Measurements from ENCODE around the gene IL1RL2. TPM values are rescaled to one million over a fixed set of nuclear protein-coding genes. Genes with fewer than 3 reads are reported as not detected.

Gene IL1RL2
- total RNA-seq, 1 experiment from 2014 or later, result not detected

- BruUV-seq (replicated peaks), result no TSS peak
- TF ChIP-seq POLR2AphosphoS5 (IDR thresholded peaks at IDR 0.05; ENCODE audit: low read depth, low read length), result no peak
- TF ChIP-seq, protein P1, sequence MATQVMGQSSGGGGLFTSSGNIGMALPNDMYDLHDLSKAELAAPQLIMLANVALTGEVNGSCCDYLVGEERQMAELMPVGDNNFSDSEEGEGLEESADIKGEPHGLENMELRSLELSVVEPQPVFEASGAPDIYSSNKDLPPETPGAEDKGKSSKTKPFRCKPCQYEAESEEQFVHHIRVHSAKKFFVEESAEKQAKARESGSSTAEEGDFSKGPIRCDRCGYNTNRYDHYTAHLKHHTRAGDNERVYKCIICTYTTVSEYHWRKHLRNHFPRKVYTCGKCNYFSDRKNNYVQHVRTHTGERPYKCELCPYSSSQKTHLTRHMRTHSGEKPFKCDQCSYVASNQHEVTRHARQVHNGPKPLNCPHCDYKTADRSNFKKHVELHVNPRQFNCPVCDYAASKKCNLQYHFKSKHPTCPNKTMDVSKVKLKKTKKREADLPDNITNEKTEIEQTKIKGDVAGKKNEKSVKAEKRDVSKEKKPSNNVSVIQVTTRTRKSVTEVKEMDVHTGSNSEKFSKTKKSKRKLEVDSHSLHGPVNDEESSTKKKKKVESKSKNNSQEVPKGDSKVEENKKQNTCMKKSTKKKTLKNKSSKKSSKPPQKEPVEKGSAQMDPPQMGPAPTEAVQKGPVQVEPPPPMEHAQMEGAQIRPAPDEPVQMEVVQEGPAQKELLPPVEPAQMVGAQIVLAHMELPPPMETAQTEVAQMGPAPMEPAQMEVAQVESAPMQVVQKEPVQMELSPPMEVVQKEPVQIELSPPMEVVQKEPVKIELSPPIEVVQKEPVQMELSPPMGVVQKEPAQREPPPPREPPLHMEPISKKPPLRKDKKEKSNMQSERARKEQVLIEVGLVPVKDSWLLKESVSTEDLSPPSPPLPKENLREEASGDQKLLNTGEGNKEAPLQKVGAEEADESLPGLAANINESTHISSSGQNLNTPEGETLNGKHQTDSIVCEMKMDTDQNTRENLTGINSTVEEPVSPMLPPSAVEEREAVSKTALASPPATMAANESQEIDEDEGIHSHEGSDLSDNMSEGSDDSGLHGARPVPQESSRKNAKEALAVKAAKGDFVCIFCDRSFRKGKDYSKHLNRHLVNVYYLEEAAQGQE (IDR thresholded peaks at IDR 0.05; ENCODE audit: insufficient read depth in 1 of 2, low read depth in 2 of 2, low read length in 1 of 2), result no peak
- TF ChIP-seq SIN3A (IDR thresholded peaks at IDR 0.05; ENCODE audit: borderline replicate concordance, insufficient read depth, low read depth, low read length), result no peak
- no peak for TF ChIP-seq TCF7L2 (IDR thresholded peaks at IDR 0.05; ENCODE audit: low read depth, low read length)
- no peak for TF ChIP-seq CTCF (IDR thresholded peaks at IDR 0.05)
- Histone ChIP-seq H3K9me3 (ENCODE audit: control insufficient read depth, insufficient read depth, low read depth, low read length) (peaks cover 17% of the 10 kb centered on the region; the same call in 1 of the 2 replicates), H3K4me3 (ENCODE audit: low read depth in 2 of 2, low read length in 2 of 2) (no peak overlapping the region), H3K27me3 (ENCODE audit: control insufficient read depth, insufficient read depth, low read length) (no peaks in the 10 kb centered on the region; the same call in 1 of the 2 replicates), H3K4me1 (ENCODE audit: control insufficient read depth, insufficient read depth, low read length) (peaks cover 3% of the 10 kb centered on the region; the same call in 1 of the 2 replicates), H3K27ac (ENCODE audit: low read length) (no peak overlapping the region), H3K36me3 (ENCODE audit: control insufficient read depth, insufficient read depth, low read length) (no peaks in the 10 kb centered on the region)
- in situ Hi-C loops (cut with HindIII; ENCODE audit: low pct_unique_long_range_greater_than_20kb, low sequenced_read_pairs), result no loop called here
- DNase-seq (ENCODE audit: low read depth, low spot score) (no peak), ATAC-seq (no peak)
- CTCF ChIA-PET, result no interaction called here
- intact Hi-C loops (cut with micrococcal nuclease; ENCODE audit: unreplicated experiment), result no loop called here
- POLR2A ChIA-PET, result no interaction called here
Measured at GRCh38 chr2:102145107-102145506, 41.7 kb upstream of the IL1RL2 start.

DNA sequence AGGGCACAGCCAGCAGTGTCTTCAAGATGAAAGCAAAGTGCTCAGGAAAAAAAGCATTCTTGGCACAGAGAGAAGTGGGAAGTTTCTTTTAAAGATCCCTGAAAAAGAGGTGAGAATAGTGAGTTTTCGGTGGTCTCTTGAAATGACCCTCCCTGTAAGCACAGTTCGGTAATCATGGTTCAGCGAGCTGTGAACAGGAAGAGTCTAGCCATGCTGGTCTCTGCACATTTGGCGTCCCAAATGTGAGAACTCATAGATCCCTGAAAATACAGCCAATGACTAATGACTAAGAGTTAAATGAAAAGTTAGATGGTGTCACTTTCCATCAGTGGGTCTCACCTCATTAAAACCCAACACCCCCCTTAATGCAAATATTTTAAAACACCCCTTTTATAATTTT is 40.9 kb upstream of the IL1RL2 start:
- no peak overlapping the region for H3K27ac ChIP-seq (ENCODE audit: low read length)
- TF ChIP-seq TCF7L2 (IDR thresholded peaks at IDR 0.05; ENCODE audit: low read depth, low read length) (no peak), SIN3A (IDR thresholded peaks at IDR 0.05; ENCODE audit: borderline replicate concordance, insufficient read depth, low read depth, low read length) (no peak)
- TF ChIP-seq, protein P1 (IDR thresholded peaks at IDR 0.05; ENCODE audit: insufficient read depth in 1 of 2, low read depth in 2 of 2, low read length in 1 of 2), result no peak
- ATAC-seq (no peak), DNase-seq (ENCODE audit: low read depth, low spot score) (no peak)
- no peak overlapping the region for H3K4me3 ChIP-seq (ENCODE audit: low read depth in 2 of 2, low read length in 2 of 2)
- H3K9me3 ChIP-seq (ENCODE audit: control insufficient read depth, insufficient read depth, low read depth, low read length), result peaks cover 17% of the 10 kb centered on the region; the same call in 1 of the 2 replicates
- peaks cover 3% of the 10 kb centered on the region; the same call in 1 of the 2 replicates for H3K4me1 ChIP-seq (ENCODE audit: control insufficient read depth, insufficient read depth, low read length)
- TSS peak; percentile 34 for BruUV-seq (replicated peaks)
- in situ Hi-C loops (cut with HindIII; ENCODE audit: low pct_unique_long_range_greater_than_20kb, low sequenced_read_pairs), result no loop called here
- intact Hi-C loops (cut with micrococcal nuclease; ENCODE audit: unreplicated experiment), result no loop called here
- POLR2A ChIA-PET, result no interaction called here
- no peaks in the 10 kb centered on the region for H3K36me3 ChIP-seq (ENCODE audit: control insufficient read depth, insufficient read depth, low read length)
- no peaks in the 10 kb centered on the region for H3K27me3 ChIP-seq (ENCODE audit: control insufficient read depth, insufficient read depth, low read length)
- CTCF ChIA-PET, result no interaction called here
